GM12878 (cell line): Measurements from ENCODE around the gene LSR. TPM values are rescaled to one million over a fixed set of nuclear protein-coding genes. Genes with fewer than 3 reads are reported as not detected.
A peak's percentile ranks its signal among the peaks of the same experiment; 100 is the strongest.

Experiments
- BCL11A ChIP-seq: IDR thresholded peaks from 2 replicates; pipeline ENCODE4 v1.6.1; 2011; ENCODE audit warnings: low read depth, low read length
- BCLAF1 ChIP-seq: fragments of 450-650 bp; IDR thresholded peaks from 2 replicates; pipeline ENCODE4 v1.6.1; 2017; ENCODE audit warnings: antibody characterized with exemption, mild to moderate bottlenecking, moderate library complexity
- BRCA1 ChIP-seq: IDR thresholded peaks from 2 replicates; pipeline ENCODE4 v1.6.1; 2011; ENCODE audit warnings: low read depth, low read length, improper control_type of control experiment
- IKZF2 ChIP-seq, 2 experiments: fragments of 450-650 bp; IDR thresholded peaks; 2 replicates each; pipeline ENCODE4 v1.6.1; 2017; ENCODE audit warnings: mild to moderate bottlenecking in 2 of 2, moderate library complexity in 2 of 2
- MTA3 ChIP-seq: IDR thresholded peaks from 2 replicates; pipeline ENCODE4 v1.6.1; 2012; ENCODE audit warnings: low read length, inconsistent platforms, borderline replicate concordance
- RB1 ChIP-seq: fragments of 450-650 bp; formaldehyde crosslinking; IDR thresholded peaks from 2 replicates; pipeline ENCODE4 v1.6.1; 2017; ENCODE audit warnings: mild to moderate bottlenecking, borderline replicate concordance
- RBBP5 ChIP-seq: fragments of 200-600 bp; sonication (generic); conservative IDR thresholded peaks from 2 replicates; pipeline ENCODE4 v1.6.1; 2016
- SPI1 ChIP-seq: IDR thresholded peaks from 2 replicates; pipeline ENCODE4 v1.6.1; 2011; ENCODE audit warnings: low read depth, mild to moderate bottlenecking, low read length, moderate library complexity, borderline replicate concordance; ENCODE audit not compliant: insufficient read depth
- STAT1 ChIP-seq: fragments of 450-650 bp; conservative IDR thresholded peaks from 2 replicates; pipeline ENCODE4 v1.6.1; 2014; ENCODE audit warnings: antibody characterized with exemption, mild to moderate bottlenecking
- SUZ12 ChIP-seq: fragments of 200-600 bp; sonication (generic); IDR thresholded peaks from one replicate; pipeline ENCODE4 v1.6.1; 2018; ENCODE audit warnings: antibody characterized with exemption, mild to moderate bottlenecking; ENCODE audit not compliant: unreplicated experiment
- USF1 ChIP-seq: IDR thresholded peaks from 2 replicates; pipeline ENCODE4 v1.6.1; 2011; ENCODE audit warnings: borderline replicate concordance, low read depth, mild to moderate bottlenecking, moderate library complexity, mixed read lengths, low read length; ENCODE audit not compliant: insufficient read depth; ENCODE audit errors: extremely low read length
- YBX1 ChIP-seq: fragments of 450-650 bp; IDR thresholded peaks from 2 replicates; pipeline ENCODE4 v1.6.1; 2016; ENCODE audit warnings: antibody characterized with exemption
- ZBED1 ChIP-seq: IDR thresholded peaks from 2 replicates; pipeline ENCODE4 v1.6.1; 2016; ENCODE audit warnings: borderline replicate concordance
- polyA plus RNA-seq, 11 experiments: library from polyadenylated mRNA; depleted of rRNA in 4 of 11; unstranded in 6 of 11; stranded (reverse) in 5 of 11; fragments of >200 nt; fragmentation: Nextera tagmentation in 4 of 11; fragmentation: Illumina TruSeq in 1 of 11; extraction: Ambion mirVana in 4 of 11; extraction: Trizol in 1 of 11; gene quantifications; 1 replicate in 1 of 11; 2 replicates in 10 of 11; pipeline versions ENCODE4 v1.2.1 to v1.2.3, GENCODE V29; 2011 to 2016; ENCODE audit warnings: inconsistent platforms in 2 of 11, missing spikeins in 2 of 11, low read depth in 1 of 11
- total RNA-seq, 4 experiments: library from RNA; depleted of rRNA in 3 of 4; stranded (reverse); fragments of >200 nt in 3 of 4; fragmentation: Illumina TruSeq in 1 of 4; extraction: Trizol in 1 of 4; gene quantifications; 2 replicates each; pipeline versions ENCODE4 v1.2.1 to v1.2.3, GENCODE V29; 2013 to 2021
- TF ChIP-seq, protein P1 (sequence below): fragments of 150-350 bp; IDR thresholded peaks from 2 replicates; pipeline ENCODE4 v1.6.1; 2016; ENCODE audit warnings: low read depth, low read length
- TF ChIP-seq, protein P2 (sequence below): IDR thresholded peaks from 2 replicates; pipeline ENCODE4 v1.6.1; 2012; ENCODE audit warnings: low read depth, low read length, improper control_type of control experiment

Gene LSR
- total and polyA plus RNA-seq, 10 of the 15 experiments (the other 5 are each of a cell fraction or from before 2014, with no cell fraction given), result 0.26 to 53.9 (median 26.3) TPM

DNA sequence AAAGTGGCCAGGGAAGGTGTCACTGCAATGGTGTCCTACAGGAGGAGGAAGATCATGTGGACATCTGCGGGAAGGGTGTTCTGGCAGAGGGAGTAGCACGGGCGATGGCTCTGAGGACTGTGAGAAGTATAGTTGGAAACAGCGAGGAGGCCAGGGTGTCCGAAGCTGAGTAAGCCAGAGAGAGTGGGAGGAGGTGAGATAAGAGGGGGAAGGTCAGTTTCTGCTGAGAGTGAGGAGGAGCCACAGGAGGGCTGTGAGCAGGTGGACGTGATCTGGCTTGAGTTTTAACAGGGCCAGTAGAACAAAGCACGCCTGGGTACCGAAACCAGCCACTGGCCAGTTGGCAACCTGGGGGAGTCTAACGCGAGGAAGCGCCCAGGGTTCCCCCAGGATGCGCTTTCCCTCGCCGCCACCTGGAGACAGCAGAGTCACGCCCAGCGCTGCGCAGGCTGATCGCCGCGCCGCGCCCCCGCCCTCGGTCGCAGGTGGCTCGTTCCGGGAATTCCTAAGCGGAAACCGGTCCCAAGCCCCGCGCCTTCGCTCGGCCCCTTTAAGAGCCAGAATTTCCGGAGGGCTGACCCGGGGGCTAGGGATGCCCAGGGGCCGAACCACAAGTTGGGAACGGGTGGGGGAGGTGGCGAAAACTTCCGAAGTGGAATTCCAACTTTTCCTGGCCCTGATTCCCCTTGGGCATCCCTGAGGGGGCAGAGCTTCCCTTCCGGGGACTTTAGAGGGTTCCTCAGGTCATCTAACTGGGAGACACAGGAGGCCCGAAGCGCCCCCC lies 1.1 kb upstream of the LSR start (continued):
- TF ChIP-seq USF1, result no peak
- TF ChIP-seq BRCA1, result 0 out of 2 replicates have a peak, but pooled peaks have one; percentile 25
- TF ChIP-seq, protein P1, sequence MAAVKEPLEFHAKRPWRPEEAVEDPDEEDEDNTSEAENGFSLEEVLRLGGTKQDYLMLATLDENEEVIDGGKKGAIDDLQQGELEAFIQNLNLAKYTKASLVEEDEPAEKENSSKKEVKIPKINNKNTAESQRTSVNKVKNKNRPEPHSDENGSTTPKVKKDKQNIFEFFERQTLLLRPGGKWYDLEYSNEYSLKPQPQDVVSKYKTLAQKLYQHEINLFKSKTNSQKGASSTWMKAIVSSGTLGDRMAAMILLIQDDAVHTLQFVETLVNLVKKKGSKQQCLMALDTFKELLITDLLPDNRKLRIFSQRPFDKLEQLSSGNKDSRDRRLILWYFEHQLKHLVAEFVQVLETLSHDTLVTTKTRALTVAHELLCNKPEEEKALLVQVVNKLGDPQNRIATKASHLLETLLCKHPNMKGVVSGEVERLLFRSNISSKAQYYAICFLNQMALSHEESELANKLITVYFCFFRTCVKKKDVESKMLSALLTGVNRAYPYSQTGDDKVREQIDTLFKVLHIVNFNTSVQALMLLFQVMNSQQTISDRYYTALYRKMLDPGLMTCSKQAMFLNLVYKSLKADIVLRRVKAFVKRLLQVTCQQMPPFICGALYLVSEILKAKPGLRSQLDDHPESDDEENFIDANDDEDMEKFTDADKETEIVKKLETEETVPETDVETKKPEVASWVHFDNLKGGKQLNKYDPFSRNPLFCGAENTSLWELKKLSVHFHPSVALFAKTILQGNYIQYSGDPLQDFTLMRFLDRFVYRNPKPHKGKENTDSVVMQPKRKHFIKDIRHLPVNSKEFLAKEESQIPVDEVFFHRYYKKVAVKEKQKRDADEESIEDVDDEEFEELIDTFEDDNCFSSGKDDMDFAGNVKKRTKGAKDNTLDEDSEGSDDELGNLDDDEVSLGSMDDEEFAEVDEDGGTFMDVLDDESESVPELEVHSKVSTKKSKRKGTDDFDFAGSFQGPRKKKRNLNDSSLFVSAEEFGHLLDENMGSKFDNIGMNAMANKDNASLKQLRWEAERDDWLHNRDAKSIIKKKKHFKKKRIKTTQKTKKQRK, result no peak
- peak; percentile 38; the same call in 1 of the 2 replicates for TF ChIP-seq MTA3
- TF ChIP-seq, protein P2, sequence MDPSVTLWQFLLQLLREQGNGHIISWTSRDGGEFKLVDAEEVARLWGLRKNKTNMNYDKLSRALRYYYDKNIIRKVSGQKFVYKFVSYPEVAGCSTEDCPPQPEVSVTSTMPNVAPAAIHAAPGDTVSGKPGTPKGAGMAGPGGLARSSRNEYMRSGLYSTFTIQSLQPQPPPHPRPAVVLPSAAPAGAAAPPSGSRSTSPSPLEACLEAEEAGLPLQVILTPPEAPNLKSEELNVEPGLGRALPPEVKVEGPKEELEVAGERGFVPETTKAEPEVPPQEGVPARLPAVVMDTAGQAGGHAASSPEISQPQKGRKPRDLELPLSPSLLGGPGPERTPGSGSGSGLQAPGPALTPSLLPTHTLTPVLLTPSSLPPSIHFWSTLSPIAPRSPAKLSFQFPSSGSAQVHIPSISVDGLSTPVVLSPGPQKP, result no peak
- TF ChIP-seq IKZF2 (IDR thresholded peaks at IDR 0.05), result peak; percentile 95 to 96
- TF ChIP-seq ZBED1, result no peak
- TF ChIP-seq BCLAF1, result no peak
- TF ChIP-seq SPI1, result no peak
- 0 out of 2 replicates have a peak, but pooled peaks have one; percentile 11 for TF ChIP-seq BCL11A
- TF ChIP-seq RBBP5, result no peak
- no peak for TF ChIP-seq YBX1
- TF ChIP-seq STAT1, result no peak
- TF ChIP-seq RB1, result peak; percentile 26; the same call in 1 of the 2 replicates
- TF ChIP-seq SUZ12, result no peak
